ENCODE data around the gene DMXL2.

DNA sequence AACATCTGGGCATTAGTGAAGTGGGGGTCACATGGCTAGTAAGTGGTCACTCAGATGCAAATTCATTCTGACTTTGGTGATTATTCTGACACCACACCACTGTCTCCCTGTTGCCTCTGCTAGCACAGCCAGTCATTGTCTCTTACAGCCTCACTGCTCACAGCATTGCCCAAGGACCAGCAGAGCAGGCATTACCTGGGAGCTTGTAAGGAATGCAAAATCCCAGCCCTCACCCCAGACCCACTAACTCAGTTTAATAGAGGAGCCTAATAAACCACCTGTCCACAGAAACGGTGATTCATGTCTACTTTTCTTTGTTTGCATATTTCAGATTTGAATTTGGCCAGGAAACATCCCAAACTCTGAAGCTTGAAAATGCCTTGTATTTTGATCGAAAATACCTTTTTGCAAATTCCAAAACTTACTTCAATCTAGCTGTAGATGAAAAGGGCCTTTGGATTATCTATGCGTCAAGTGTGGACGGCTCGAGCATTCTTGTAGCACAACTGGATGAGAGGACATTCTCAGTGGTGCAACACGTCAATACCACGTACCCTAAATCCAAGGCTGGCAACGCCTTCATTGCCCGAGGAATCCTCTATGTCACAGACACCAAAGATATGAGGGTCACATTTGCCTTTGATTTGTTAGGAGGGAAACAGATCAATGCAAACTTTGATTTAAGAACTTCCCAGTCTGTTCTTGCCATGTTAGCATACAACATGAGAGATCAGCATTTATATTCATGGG is 218.4 kb downstream of the DMXL2 start:
- TF ChIP-seq EZH2 (IDR thresholded peaks at IDR 0.05; ENCODE audit: insufficient read depth, poor library complexity, severe bottlenecking) (no peak), EZH2phosphoT487 (IDR thresholded peaks at IDR 0.05; ENCODE audit: insufficient read depth, low read depth) (no peak)
